RWPE1 (cell line): Measurements from ENCODE around the gene CHTF8.

Experiments used
- CTCF ChIA-PET: fragments of 350-600 bp; sonication (Branson Sonifier 250); formaldehyde crosslinking; extraction: SDS; loops from one replicate; lab custom pipeline; 2021; lab: Yijun Ruan, JAX
- POLR2A ChIA-PET: fragments of 400-600 bp; formaldehyde crosslinking; extraction: SDS; loops from one replicate; lab custom pipeline; 2020; ENCODE audit warnings: antibody characterized with exemption; ENCODE audit not compliant: low non-redundant PET; lab: Yijun Ruan, JAX
- DNase-seq: peaks from one replicate; pipeline ENCODE4 v3.0.0; 2012; ENCODE audit warnings: low spot score
- H3K27ac ChIP-seq: fragments of 450-650 bp; 2 replicates; pipeline ENCODE4 v1.5.1; 2017
- CTCF ChIP-seq: fragments of 450-650 bp; conservative IDR thresholded peaks from 2 replicates; pipeline ENCODE4 v1.5.1; 2017; ENCODE audit warnings: low read depth, mild to moderate bottlenecking

Gene CHTF8

GRCh38 chr16:69094501-69094900, 37.9 kb downstream of the CHTF8 start:
- no peak for DNase-seq
- ChIA-PET CTCF (interaction anchor here (0.5 to 0.7 kb wide), 2 partner anchors 30 to 253 kb away, joined by 3 read pairs; no protein-coding TSS in a partner anchor), POLR2A (no interaction called here)
- no peak overlapping the region for H3K27ac ChIP-seq
- no peak for TF ChIP-seq CTCF

GRCh38 chr16:69093974-69094373, 38.4 kb downstream of the CHTF8 start:
- ChIA-PET POLR2A (no interaction called here), CTCF (interaction anchor here (0.5 to 0.7 kb wide), 5 partner anchors 30 to 347 kb away, joined by 3 read pairs; no protein-coding TSS in a partner anchor)
- no peak overlapping the region for H3K27ac ChIP-seq
- TF ChIP-seq CTCF = no peak
- DNase-seq = no peak

GRCh38 chr16:69089091-69089910, 43.1 kb downstream of the CHTF8 start:
- H3K27ac ChIP-seq = peak overlapping the region; percentile 66
- ChIA-PET CTCF (interaction anchor here (0.6 to 1.0 kb wide), 3 partner anchors 16 to 552 kb away, joined by 4 to 6 read pairs (median 4); no protein-coding TSS in a partner anchor), POLR2A (interaction anchor here (0.5 kb wide), 1 partner anchor 209 kb away, joined by 3 read pairs; no protein-coding TSS in a partner anchor)
- no peak for DNase-seq
- no peak for TF ChIP-seq CTCF

GRCh38 chr16:69088684-69089083, 43.7 kb downstream of the CHTF8 start:
- TF ChIP-seq CTCF = no peak
- ChIA-PET POLR2A (no interaction called here), CTCF (interaction anchor here (0.8 kb wide), 1 partner anchor 93 kb away, joined by 4 read pairs; no protein-coding TSS in a partner anchor)
- H3K27ac ChIP-seq = peak overlapping the region; percentile 66
- no peak for DNase-seq

DNA sequence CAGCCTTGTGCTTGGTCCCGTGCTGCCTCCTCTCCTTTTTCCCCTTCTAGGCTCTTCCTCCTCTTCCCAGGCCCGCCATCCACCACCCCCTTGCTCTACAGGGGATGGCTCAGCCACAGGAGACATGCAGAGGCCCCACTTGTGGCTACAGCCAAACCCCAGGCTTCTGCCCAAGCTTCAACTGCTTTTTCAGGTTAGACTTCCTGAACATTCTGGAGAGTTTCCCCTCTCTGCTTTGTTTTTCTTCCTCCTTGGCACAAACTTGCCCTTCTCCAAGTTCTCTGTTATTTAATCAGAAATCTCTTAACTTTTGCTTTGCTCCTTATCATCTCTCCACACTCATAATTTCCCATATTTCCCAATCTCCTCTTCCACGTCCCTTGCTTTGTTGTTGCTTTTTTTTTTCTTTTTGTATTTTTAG, 45.2 kb downstream of the CHTF8 start:
- CTCF ChIA-PET = no interaction called here
- DNase-seq = no peak
- TF ChIP-seq CTCF = no peak
- H3K27ac ChIP-seq = peak overlapping the region; percentile 33; the same call in 1 of the 2 replicates
- POLR2A ChIA-PET = no interaction called here

GRCh38 chr16:69085032-69085695, 47.2 kb downstream of the CHTF8 start:
- TF ChIP-seq CTCF = no peak
- DNase-seq = no peak
- POLR2A ChIA-PET = no interaction called here
- CTCF ChIA-PET = interaction anchor here (0.5 kb wide), 1 partner anchor 10 kb away, joined by 5 read pairs; no protein-coding TSS in a partner anchor
- H3K27ac ChIP-seq = no peak overlapping the region
